SW 1271 (cell line): Measurements from ENCODE around the gene SPOCK3.
A peak's percentile ranks its signal among the peaks of the same experiment; 100 is the strongest.
"Not testable (repeated sequence)": the region's sequence is repeated elsewhere in the genome, so short reads cannot be mapped to it uniquely, and the experiment has no call there.

ENCODE experiments used
- DNase-seq, 2 experiments: peaks; one replicate each; lab custom pipeline; 2025; lab: John Stamatoyannopoulos, UW

SPOCK3 gene

DNA sequence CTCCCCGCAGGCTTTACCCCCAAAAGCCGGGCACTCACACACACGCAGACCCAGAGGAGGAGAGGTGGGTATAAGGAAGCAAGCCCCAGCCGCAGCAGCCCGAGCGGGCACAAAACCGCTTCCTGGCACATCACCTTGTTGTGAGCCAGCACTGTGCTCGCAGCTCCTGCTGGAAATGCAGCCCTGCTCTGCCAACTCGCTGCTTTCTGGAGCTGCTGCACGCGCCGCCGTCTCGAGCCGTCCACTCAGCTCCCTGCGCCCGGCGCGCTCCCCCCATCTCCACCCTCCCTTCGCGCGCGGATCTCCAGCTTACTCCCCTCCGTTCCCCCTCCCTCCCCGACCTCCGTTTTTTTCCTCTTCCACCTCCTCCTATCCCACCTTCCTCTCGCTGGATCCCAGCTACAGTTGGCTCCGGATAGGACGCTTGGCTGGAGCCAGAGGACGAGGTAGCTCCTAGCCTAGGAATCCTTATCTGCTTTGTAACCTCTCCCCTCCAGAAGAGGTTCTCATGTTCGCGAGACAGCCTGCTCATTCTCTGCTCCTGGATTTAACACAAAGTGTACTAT lies at the start of gene SPOCK3:
SPOCK3 (minus strand) TSS at position 179 of the 566 bp plus-strand sequence.
- peak in 1 of 2 experiments; percentile 1 for DNase-seq

DNA sequence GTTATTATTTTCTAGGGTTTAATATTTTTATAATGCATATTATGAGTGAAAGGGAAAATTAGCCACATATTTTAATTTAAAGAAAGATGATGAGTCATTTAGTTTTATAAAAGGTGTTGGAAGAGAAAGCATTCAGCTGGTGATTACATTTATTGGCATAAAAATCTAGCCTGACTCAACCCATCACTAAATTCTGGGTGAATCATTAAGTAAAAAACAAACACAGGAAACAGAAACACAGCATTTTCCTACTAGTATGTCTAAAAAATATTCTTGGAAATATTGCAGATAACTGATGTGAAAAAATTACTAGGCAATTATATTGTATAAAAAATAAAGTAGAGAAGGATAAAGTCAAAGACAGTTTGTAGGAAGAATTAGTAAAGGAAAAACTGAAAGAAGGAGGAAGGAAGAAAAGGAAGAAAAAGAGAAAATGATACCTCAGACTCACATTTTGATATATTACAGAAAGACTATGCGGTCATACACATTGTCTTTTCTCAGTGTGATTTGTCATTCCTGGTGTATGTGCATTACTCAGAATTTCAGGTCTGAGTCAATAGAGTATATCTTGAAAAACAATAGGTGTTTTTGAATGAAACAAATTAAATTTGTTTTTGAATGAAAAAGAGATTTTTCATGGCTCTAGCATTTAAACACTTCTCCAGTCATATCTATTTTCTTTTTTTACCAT lies 48.0 kb upstream of the SPOCK3 start:
- DNase-seq = no peak

DNA sequence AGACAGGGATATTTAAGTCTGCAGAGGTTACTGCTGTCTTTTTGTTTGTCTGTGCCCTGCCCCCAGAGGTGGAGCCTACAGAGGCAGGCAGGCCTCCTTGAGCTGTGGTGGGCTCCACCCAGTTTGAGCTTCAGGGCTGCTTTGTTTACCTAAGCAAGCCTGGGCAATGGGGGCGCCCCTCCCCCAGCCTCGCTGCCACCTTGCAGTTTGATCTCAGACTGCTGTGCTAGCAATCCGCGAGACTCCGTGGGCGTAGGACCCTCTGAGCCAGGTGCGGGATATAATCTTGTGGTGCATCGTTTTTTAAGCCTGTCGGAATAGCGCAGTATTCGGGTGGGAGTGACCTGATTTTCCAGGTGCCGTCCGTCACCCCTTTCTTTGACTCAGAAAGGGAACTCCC lies 47.3 kb upstream of the SPOCK3 start:
- DNase-seq = not testable (repeated sequence)

GRCh38 chr4:167274351-167274750 lies 40.1 kb upstream of the SPOCK3 start:
- no peak for DNase-seq

- no peak for DNase-seq
Measured at GRCh38 chr4:167265231-167265630, 30.9 kb upstream of the SPOCK3 start.

- no peak for DNase-seq
Measured at GRCh38 chr4:167248271-167248670, 14.0 kb upstream of the SPOCK3 start.

DNA sequence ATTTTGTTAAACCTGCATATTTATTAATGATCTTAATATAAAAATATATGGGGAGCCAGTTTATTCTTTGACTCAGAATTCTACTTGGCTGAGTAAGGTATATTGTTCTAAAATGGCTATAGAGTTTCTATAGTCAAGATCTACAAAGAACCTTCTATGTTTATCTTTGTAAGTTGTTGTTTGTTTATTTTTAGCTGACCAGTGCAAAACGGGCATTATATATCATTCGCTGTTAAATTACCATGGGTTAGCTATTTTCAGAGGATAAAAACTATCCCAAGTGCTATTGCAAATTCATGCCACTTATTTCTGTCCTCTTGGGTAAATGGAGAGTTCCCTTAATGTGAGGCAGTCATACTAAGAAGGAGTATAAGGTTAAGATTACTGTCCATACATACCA lies 5.3 kb upstream of the SPOCK3 start:
- DNase-seq = no peak

DNA sequence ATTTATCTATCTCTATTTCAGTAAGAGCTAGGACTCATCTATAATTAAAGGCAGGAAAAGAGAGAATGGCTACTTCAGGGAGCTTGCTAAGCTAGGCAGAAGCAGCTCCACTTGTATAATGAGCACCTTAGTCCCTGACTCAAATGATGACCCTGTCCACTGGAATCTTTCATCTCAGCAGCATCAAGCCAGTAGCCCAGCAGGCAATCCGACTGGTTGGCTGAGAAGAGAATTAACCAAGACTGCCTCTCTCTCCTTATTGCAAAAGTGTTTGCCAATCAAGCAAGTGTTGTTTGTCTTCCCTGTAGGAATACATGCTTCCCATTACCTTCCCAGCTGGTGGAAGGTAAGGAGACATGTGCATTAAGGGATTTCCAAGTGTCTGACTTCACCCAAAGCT lies 3.9 kb upstream of the SPOCK3 start:
- no peak for DNase-seq

DNA sequence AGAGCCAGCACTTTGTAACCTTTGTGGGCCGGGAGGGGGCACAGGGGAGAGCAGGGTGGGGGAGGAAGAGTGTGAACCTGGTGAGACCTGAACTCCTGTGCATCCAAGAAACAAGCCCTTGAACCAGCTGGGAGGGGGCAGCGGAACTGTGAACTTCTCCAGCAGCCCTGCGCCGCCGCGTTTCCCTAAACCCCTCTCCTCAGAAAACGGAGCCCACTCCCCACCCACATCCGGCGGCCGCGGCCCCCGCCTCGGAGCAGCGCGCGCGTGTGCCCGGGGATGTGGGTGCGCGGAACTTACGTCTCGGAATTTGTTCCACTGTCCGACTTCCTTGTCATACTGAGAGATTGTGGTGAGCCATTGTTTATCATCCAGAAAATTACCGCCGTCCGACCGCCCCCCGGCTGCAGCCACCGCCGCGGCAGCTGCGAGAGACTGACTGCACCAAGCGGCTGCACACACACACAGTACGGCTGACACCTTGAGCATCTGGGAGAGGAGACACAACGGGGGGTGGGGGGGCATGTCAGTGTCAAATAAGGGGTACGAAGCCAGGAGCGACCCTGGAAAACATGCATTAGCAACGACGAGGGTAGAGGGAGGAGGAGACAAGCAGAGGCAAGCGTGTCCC lies 494 bp downstream of the SPOCK3 start:
- no peak for DNase-seq

GRCh38 chr4:167232805-167233684 lies 1.2 kb downstream of the SPOCK3 start:
- DNase-seq = no peak

DNA sequence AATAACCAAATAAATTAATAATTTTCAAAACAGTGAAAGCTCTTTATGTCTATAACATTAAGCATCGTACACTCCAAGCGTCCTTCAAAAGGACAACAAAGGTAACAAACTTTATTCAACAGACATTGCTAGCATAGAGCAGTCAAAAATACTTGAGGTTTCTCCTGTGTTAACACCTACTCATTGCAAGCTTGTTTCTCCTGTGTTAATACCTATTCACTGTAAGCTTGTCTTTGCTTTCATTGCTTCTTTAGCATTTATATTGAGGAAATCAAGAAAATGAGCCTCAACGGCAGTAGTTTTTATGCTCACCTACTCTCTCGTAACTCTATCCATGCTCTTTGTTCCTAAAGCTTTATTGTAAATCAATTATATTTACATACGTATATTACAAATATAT lies 3.5 kb downstream of the SPOCK3 start:
- no peak for DNase-seq

GRCh38 chr4:167222099-167222498 lies 12.2 kb downstream of the SPOCK3 start:
- DNase-seq = no peak

DNA sequence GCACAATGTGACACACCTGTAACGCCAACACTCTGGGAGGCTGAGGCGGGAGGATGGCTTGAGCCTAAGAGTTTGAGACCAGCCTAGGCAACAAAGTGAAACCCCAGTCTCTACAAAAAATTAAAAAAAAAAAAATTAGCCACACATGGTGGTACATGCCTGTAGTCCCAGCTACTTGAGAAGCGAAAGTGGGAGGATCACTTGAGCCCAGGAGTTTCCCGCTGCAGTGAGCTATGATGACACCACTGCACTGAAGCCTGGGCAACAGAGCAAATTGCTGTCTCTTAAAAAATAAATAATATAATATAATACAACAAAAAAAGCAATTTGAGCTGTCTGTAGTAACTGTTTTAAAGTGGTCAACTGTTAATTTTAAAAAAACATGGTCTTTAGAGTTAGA lies 13.2 kb downstream of the SPOCK3 start:
- no peak for DNase-seq

- no peak for DNase-seq
Measured at GRCh38 chr4:167218022-167218608, 16.2 kb downstream of the SPOCK3 start.

GRCh38 chr4:167216783-167217182 lies 17.5 kb downstream of the SPOCK3 start:
- DNase-seq = no peak

DNA sequence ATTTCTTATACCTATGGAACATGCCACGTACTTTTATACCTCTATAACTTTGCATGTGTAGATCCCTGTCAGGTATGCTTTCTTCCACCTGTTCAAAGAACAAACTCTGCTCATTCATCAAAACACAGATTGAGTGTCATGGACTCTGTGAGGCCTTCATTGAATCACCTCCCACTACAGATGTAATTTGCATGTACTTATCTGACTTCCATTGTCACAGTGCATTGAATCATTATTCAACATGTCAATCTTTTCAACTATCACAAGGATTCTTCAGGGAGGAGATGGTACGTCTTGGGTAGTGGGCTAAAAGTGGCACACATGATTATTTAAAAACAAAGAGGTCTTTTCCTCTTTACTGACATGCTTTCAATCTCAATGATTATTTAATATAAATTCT lies 24.1 kb downstream of the SPOCK3 start:
- no peak for DNase-seq

DNA sequence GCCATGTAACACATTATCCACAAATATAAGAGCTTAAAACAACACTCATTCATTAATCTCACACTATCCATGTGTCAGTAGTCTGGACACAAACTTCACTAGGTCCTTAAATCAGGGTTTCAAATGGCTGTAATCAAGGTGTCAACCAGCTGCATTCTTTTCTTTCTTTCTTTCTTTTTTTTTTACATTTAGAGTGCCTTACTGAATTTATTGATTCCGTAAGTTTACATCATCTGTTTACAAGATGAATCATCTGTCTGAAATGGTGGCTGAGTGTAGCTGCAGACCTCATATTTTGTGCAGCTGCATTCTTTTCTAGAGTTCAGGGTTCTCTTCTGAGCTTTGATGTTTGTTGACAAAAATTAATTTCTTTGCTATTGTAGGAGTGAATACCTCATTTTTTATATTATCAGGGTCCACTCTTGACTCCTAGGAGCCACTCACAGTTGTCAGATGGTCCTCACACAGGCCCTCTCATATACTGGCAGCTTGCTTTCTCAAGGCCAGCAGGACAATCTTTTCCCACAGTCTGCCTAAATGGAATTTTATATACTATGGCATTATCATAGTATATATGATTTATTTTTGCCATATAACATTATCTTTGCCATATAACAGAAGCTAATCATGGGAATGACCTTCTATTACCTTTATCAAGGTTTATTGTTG lies 37.8 kb downstream of the SPOCK3 start:
- no peak for DNase-seq

DNA sequence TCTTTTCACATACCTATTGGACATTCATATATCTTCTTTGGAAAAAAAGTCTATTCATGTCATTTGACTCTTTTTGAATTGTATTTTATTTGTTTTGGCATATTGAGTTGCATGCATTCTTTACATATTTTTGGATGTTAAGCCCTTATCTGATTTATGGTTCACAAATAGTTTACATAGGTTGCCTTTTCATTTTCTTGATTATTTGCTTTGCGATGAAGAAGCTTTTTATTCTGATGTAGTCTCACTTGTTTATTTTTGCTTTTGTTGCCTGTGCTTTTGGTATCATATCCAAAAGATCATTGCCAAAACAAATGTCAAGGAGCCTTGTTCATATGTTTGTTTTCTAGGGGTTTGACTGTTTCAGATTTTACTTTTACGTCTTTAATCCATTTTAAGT lies 43.9 kb downstream of the SPOCK3 start:
- no peak for DNase-seq

- no peak for DNase-seq
Measured at GRCh38 chr4:167185465-167185864, 48.8 kb downstream of the SPOCK3 start.

DNA sequence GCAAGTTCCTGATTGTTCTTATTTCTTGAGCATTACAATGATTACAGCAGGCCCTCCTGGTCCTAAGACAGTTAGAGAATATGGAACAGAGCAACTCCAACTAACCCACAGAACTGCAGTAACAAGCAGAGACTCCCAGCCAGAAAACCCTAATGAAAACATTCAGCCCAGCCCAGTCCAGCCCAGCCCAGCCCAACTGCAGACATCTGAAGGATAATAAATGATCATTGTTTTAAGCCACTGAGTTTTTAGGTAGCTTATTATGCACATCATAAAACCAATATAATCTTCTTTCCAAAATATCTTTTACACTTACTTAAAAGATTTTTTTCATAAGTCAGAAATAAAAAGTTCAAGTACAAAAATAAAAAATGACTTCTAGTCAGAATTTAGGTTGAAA lies 51.3 kb downstream of the SPOCK3 start:
- DNase-seq = no peak

GRCh38 chr4:167177925-167178324 lies 56.4 kb downstream of the SPOCK3 start:
- no peak for DNase-seq
